ENCODE data around the gene TOPBP1. TPM values are rescaled to one million over a fixed set of nuclear protein-coding genes. Genes with fewer than 3 reads are reported as not detected.

The TOPBP1 gene
- total and polyA plus RNA-seq, 2 donors from 2014 or later = 4.8 to 15.2 TPM

GRCh38 chr3:133675631-133676335 is 14.0 kb upstream of the TOPBP1 start:
- TF ChIP-seq CTCF (IDR thresholded peaks at IDR 0.05; ENCODE audit: borderline replicate concordance, extremely low read depth, insufficient read depth) = no peak
- H3K27ac ChIP-seq (ENCODE audit: low read depth in 2 of 2, low read length in 2 of 2) = no peak overlapping the region
- H3K4me3 ChIP-seq (ENCODE audit: low read length in 3 of 3) = no peak overlapping the region
- peaks cover 8% of the 10 kb centered on the region for H3K27me3 ChIP-seq (ENCODE audit: control insufficient read depth, insufficient read depth, low read length)
- FAIRE-seq (no peak), DNase-seq (peak in 1 of 5 donors; percentile 12)
- H3K4me1 ChIP-seq (ENCODE audit: control insufficient read depth in 2 of 3, insufficient read depth in 2 of 3, low read depth in 1 of 3, low read length in 3 of 3) = peaks cover 0 to 4% (median 0%) of the 10 kb centered on the region in 3 donors
- intact Hi-C loops (cut with DNase I) = no loop called here
- H3K9ac ChIP-seq (ENCODE audit: low read length in 3 of 3) = no peak overlapping the region
- H3K9me3 ChIP-seq (ENCODE audit: control insufficient read depth in 2 of 3, insufficient read depth in 1 of 3, low read length in 3 of 3) = no peaks in the 10 kb centered on the region
- H3K36me3 ChIP-seq (ENCODE audit: control insufficient read depth in 2 of 3, insufficient read depth in 3 of 3, low read length in 3 of 3) = no peaks in the 10 kb centered on the region

- no peaks in the 10 kb centered on the region for H3K9me3 ChIP-seq (ENCODE audit: control insufficient read depth in 2 of 3, insufficient read depth in 1 of 3, low read length in 3 of 3)
- H3K27me3 ChIP-seq (ENCODE audit: control insufficient read depth, insufficient read depth, low read length) = peaks cover 8% of the 10 kb centered on the region
- DNase-seq (peak in 4 of 5 donors; percentile 22 to 41 (median 24)), FAIRE-seq (no peak)
- peaks cover 0 to 4% (median 0%) of the 10 kb centered on the region in 3 donors for H3K4me1 ChIP-seq (ENCODE audit: control insufficient read depth in 2 of 3, insufficient read depth in 2 of 3, low read depth in 1 of 3, low read length in 3 of 3)
- H3K4me3 ChIP-seq (ENCODE audit: low read length in 3 of 3) = no peak overlapping the region
- H3K27ac ChIP-seq (ENCODE audit: low read depth in 2 of 2, low read length in 2 of 2) = no peak overlapping the region
- no peak for TF ChIP-seq CTCF (IDR thresholded peaks at IDR 0.05; ENCODE audit: borderline replicate concordance, extremely low read depth, insufficient read depth)
- no peaks in the 10 kb centered on the region for H3K36me3 ChIP-seq (ENCODE audit: control insufficient read depth in 2 of 3, insufficient read depth in 3 of 3, low read length in 3 of 3)
- H3K9ac ChIP-seq (ENCODE audit: low read length in 3 of 3) = no peak overlapping the region
- intact Hi-C loops (cut with DNase I) = no loop called here
These were observed 12.7 kb upstream of the TOPBP1 start for GRCh38 chr3:133674290-133674919.

GRCh38 chr3:133673746-133674145 is 12.0 kb upstream of the TOPBP1 start:
- Histone ChIP-seq H3K27me3 (ENCODE audit: control insufficient read depth, insufficient read depth, low read length) (peaks cover 8% of the 10 kb centered on the region), H3K36me3 (ENCODE audit: control insufficient read depth in 2 of 3, insufficient read depth in 3 of 3, low read length in 3 of 3) (no peaks in the 10 kb centered on the region), H3K9ac (ENCODE audit: low read length in 3 of 3) (no peak overlapping the region), H3K4me3 (ENCODE audit: low read length in 3 of 3) (no peak overlapping the region), H3K27ac (ENCODE audit: low read depth in 2 of 2, low read length in 2 of 2) (no peak overlapping the region), H3K9me3 (ENCODE audit: control insufficient read depth in 2 of 3, insufficient read depth in 1 of 3, low read length in 3 of 3) (no peaks in the 10 kb centered on the region), H3K4me1 (ENCODE audit: control insufficient read depth in 2 of 3, insufficient read depth in 2 of 3, low read depth in 1 of 3, low read length in 3 of 3) (peaks cover 0 to 4% (median 0%) of the 10 kb centered on the region in 3 donors)
- TF ChIP-seq CTCF (IDR thresholded peaks at IDR 0.05; ENCODE audit: borderline replicate concordance, extremely low read depth, insufficient read depth) = no peak
- DNase-seq (no peak), FAIRE-seq (no peak)
- intact Hi-C loops (cut with DNase I) = no loop called here
